ENCODE data around the gene TRIM63. TPM values are rescaled to one million over a fixed set of nuclear protein-coding genes. Genes with fewer than 3 reads are reported as not detected.

TRIM63 gene
- total RNA-seq, 1 donor from 2014 or later: not detected

DNA sequence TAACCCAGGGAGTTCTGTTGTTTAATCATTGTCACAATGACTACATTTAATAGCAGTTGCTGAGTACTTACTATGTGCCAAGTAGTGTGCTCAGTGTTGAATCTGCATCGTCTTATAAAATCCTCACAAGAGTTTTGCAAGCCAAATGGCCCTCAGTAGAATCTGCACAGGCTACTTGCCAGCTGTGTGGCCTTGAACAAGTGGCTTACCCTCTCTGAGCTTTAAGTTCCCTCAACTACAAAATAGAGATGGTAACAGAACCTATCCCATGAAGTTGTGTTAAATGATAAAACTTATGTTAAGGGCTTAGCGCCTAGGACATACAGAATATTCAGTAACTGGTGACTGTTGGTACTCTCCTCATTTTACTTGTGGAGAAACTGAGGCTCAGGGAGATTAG, 12.4 kb downstream of the TRIM63 start:
- no peak overlapping the region for H3K4me3 Mint-ChIP-seq (ENCODE audit: unreplicated experiment)
- peaks cover 63% of the 10 kb centered on the region for H3K27me3 Mint-ChIP-seq (ENCODE audit: unreplicated experiment)
- no peaks in the 10 kb centered on the region for H3K36me3 Mint-ChIP-seq (ENCODE audit: unreplicated experiment)
- no peak overlapping the region for H3K27ac Mint-ChIP-seq (ENCODE audit: unreplicated experiment)
- H3K4me1 Mint-ChIP-seq (ENCODE audit: unreplicated experiment): no peaks in the 10 kb centered on the region
- TF ChIP-seq, protein P1, sequence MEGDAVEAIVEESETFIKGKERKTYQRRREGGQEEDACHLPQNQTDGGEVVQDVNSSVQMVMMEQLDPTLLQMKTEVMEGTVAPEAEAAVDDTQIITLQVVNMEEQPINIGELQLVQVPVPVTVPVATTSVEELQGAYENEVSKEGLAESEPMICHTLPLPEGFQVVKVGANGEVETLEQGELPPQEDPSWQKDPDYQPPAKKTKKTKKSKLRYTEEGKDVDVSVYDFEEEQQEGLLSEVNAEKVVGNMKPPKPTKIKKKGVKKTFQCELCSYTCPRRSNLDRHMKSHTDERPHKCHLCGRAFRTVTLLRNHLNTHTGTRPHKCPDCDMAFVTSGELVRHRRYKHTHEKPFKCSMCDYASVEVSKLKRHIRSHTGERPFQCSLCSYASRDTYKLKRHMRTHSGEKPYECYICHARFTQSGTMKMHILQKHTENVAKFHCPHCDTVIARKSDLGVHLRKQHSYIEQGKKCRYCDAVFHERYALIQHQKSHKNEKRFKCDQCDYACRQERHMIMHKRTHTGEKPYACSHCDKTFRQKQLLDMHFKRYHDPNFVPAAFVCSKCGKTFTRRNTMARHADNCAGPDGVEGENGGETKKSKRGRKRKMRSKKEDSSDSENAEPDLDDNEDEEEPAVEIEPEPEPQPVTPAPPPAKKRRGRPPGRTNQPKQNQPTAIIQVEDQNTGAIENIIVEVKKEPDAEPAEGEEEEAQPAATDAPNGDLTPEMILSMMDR (IDR thresholded peaks at IDR 0.05): no peak
- no peak for DNase-seq (ENCODE audit: extremely low spot score, unreplicated experiment)
- no peaks in the 10 kb centered on the region for H3K9me3 Mint-ChIP-seq (ENCODE audit: unreplicated experiment)

DNA sequence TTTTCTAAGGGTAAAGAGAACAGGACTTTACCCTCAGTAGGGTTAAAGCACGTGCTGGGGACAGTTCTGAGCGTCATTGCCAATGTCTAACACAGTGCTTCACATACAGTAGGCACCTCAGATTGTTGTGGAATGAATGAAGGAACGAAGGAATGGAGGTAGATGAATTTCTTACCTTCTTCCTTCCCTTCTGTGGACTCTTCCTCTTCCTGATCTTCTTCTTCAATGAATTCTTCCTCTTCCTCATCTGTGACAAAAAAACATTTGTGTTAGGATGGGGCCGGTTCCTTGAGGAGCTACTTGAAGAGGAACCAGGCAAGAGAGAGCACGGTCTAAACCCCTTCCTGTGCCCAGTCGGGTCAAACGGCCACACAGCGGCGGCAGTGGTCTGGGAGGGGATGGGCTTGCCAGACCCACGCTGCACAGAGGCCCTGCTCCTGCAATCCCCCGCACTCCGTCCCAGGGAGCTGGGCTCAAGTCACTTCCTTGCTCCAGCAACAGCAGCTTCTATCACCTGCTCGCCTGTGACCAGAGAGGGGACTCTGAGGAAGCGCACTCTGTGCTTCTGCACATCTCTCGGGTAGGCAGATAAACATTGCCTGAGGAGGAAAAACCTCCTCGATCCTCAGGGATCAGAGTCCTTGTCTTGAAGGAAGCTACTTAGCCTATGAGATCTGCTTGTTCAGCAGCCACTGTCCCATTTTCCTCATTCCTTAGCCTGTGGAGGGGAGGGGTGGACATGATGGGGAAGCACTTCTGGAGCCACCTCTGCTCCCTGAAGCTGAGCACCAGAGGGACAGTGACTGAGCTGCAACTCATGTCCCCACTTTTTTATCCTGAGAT, 13.5 kb downstream of the TRIM63 start:
- Mint-ChIP-seq H3K36me3 (ENCODE audit: unreplicated experiment) (no peaks in the 10 kb centered on the region), H3K9me3 (ENCODE audit: unreplicated experiment) (no peaks in the 10 kb centered on the region), H3K27ac (ENCODE audit: unreplicated experiment) (no peak overlapping the region), H3K4me3 (ENCODE audit: unreplicated experiment) (no peak overlapping the region), H3K27me3 (ENCODE audit: unreplicated experiment) (peaks cover 68% of the 10 kb centered on the region), H3K4me1 (ENCODE audit: unreplicated experiment) (no peaks in the 10 kb centered on the region)
- DNase-seq (ENCODE audit: extremely low spot score, unreplicated experiment): no peak
- TF ChIP-seq, protein P1 (IDR thresholded peaks at IDR 0.05): no peak

DNA sequence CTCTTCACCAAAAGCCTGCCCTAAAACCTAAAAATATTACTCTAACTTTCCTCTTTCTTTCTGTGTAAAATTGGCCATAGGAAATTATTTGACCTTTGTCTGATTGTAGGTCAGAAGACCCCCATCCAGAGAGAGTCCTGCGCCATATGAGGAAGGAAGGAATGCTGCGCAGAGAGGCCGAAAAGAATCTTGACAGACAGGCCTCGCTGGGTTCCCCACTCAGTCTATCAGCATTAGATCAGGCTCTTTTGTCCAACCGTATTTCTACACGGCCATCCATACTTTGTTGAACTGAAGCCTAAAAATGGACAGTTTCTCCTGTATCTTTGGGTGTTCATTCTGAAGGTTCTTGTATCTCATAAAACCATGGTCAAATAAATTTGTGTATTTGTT, 17.2 kb downstream of the TRIM63 start:
- no peak for DNase-seq (ENCODE audit: extremely low spot score, unreplicated experiment)
- TF ChIP-seq, protein P1 (IDR thresholded peaks at IDR 0.05): no peak
- no peaks in the 10 kb centered on the region for H3K9me3 Mint-ChIP-seq (ENCODE audit: unreplicated experiment)
- peaks cover 72% of the 10 kb centered on the region for H3K27me3 Mint-ChIP-seq (ENCODE audit: unreplicated experiment)
- H3K4me1 Mint-ChIP-seq (ENCODE audit: unreplicated experiment): peaks cover 2% of the 10 kb centered on the region
- H3K4me3 Mint-ChIP-seq (ENCODE audit: unreplicated experiment): no peak overlapping the region
- H3K36me3 Mint-ChIP-seq (ENCODE audit: unreplicated experiment): no peaks in the 10 kb centered on the region
- peak overlapping the region; percentile 50 for H3K27ac Mint-ChIP-seq (ENCODE audit: unreplicated experiment)

DNA sequence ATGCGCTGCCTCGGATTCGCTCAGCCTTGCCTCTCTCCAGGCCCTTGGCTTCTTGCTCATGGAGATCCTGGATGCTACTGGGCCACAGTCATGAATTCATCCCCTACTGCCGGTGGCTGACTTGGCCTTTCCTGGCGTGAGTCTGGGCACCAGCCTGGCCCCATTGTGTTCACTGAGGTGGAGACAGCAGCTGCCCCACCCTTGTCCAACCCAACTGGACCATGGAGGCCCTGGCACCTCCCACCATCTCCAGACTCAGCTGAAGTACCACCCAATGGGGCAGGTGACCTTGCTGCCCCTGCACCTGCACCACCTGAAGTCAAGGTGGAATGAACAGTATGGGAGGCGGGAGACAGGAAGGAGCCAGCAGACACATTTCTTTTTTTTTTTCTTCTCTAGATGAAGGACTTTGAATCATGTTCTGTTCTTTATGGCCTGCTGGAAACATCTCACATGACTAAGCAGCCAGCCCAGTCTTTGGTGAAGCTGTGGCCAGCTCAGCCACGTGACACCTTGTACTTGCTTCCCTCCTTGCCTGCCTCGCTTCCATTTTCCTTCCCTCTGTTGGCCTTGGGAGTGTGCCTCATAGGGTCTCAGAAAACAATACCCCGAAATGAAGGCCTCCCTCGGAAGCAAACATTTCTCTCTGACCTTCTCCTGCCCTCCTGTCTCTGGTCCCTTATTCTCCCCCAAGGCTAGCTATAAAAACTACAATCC, 17.7 kb downstream of the TRIM63 start:
- H3K4me3 Mint-ChIP-seq (ENCODE audit: unreplicated experiment): no peak overlapping the region
- H3K9me3 Mint-ChIP-seq (ENCODE audit: unreplicated experiment): no peaks in the 10 kb centered on the region
- TF ChIP-seq, protein P1 (IDR thresholded peaks at IDR 0.05): no peak
- no peak overlapping the region for H3K27ac Mint-ChIP-seq (ENCODE audit: unreplicated experiment)
- no peak for DNase-seq (ENCODE audit: extremely low spot score, unreplicated experiment)
- peaks cover 76% of the 10 kb centered on the region for H3K27me3 Mint-ChIP-seq (ENCODE audit: unreplicated experiment)
- H3K4me1 Mint-ChIP-seq (ENCODE audit: unreplicated experiment): peaks cover 4% of the 10 kb centered on the region
- H3K36me3 Mint-ChIP-seq (ENCODE audit: unreplicated experiment): no peaks in the 10 kb centered on the region

DNA sequence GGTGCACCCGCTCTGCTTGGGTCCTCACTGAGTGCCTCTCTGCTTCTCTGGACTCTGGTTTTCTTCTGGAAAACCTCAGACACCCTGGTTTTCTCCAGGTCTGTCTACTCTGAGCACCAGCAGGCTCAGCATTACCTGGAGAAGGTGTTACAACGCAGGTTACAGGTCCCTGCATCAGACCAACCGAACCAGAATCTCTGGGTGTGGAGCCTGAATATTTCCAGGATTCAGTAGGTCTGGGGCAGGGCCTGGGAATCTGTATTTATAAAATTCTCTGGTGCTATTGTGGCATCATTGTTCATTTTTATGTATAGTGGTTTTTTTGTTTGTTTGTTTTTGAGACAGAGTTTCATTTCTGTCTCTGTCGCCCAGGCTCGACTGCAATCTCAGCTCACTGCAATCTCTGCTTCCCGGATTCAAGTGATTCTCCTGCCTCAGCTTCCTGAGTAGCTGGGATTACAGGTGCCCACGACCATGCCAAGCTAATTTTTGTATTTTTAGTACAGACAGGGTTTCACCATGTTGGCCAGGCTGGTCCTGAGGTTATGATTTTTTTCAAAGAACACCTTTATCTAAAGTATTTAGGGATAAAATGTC, 20.1 kb downstream of the TRIM63 start:
- Mint-ChIP-seq H3K27ac (ENCODE audit: unreplicated experiment) (no peak overlapping the region), H3K4me1 (ENCODE audit: unreplicated experiment) (peaks cover 4% of the 10 kb centered on the region), H3K36me3 (ENCODE audit: unreplicated experiment) (no peaks in the 10 kb centered on the region), H3K27me3 (ENCODE audit: unreplicated experiment) (peaks cover 80% of the 10 kb centered on the region), H3K4me3 (ENCODE audit: unreplicated experiment) (no peak overlapping the region), H3K9me3 (ENCODE audit: unreplicated experiment) (no peaks in the 10 kb centered on the region)
- TF ChIP-seq, protein P1 (IDR thresholded peaks at IDR 0.05): no peak
- no peak for DNase-seq (ENCODE audit: extremely low spot score, unreplicated experiment)

Data from osteocyte (in vitro differentiated cells).